Measurements from ENCODE around the gene SNRPA1. TPM values are rescaled to one million over a fixed set of nuclear protein-coding genes. Genes with fewer than 3 reads are reported as not detected.
"Not testable (repeated sequence)": the region's sequence is repeated elsewhere in the genome, so short reads cannot be mapped to it uniquely, and the experiment has no call there.

The SNRPA1 gene
- total RNA-seq, 1 donor from 2014 or later = 98.0 TPM

GRCh38 chr15:101295607-101296161 is 636 bp upstream of the SNRPA1 start:
- Histone ChIP-seq H2AFZ (replicated peaks) (peak overlapping the region; percentile 74), H3K9ac (peak overlapping the region; percentile 41), H3K27me3 (no peaks in the 10 kb centered on the region), H3K36me3 (no peaks in the 10 kb centered on the region), H3K4me3 (peak overlapping the region; percentile 94), H3K9me3 (ENCODE audit: low read depth) (no peaks in the 10 kb centered on the region), H3F3A (ENCODE audit: low read depth) (peaks cover 10% of the 10 kb centered on the region), H3K79me2 (ENCODE audit: low read depth) (peaks cover 51% of the 10 kb centered on the region), H4K20me1 (ENCODE audit: low read depth) (peaks cover 41% of the 10 kb centered on the region), H3K4me1 (peaks cover 7% of the 10 kb centered on the region), H3K27ac (no peak overlapping the region), H3K4me2 (peak overlapping the region; percentile 83)
- Mint-ChIP-seq H3K4me3 (peak overlapping the region; percentile 100), H3K27ac (no peak overlapping the region), H3K36me3 (no peaks in the 10 kb centered on the region), H3K9me3 (no peaks in the 10 kb centered on the region), H3K4me1 (peaks cover 22% of the 10 kb centered on the region), H3K27me3 (ENCODE audit: insufficient read depth, low read depth) (no peaks in the 10 kb centered on the region)
- no peak for DNase-seq (ENCODE audit: low spot score)
- TF ChIP-seq CTCF (IDR thresholded peaks at IDR 0.05) (no peak), EZH2phosphoT487 (IDR thresholded peaks at IDR 0.05) (no peak), EZH2 (IDR thresholded peaks at IDR 0.05) (no peak)

- Histone ChIP-seq H3K27ac (no peak overlapping the region), H3K79me2 (ENCODE audit: low read depth) (peaks cover 77% of the 10 kb centered on the region), H4K20me1 (ENCODE audit: low read depth) (peaks cover 53% of the 10 kb centered on the region)
Observed at GRCh38 chr15:101293122-101293521, 1.9 kb downstream of the SNRPA1 start.

GRCh38 chr15:101288905-101289513 is 6.0 kb downstream of the SNRPA1 start:
- H3K4me1 Mint-ChIP-seq = peaks cover 10% of the 10 kb centered on the region
- peaks cover 76% of the 10 kb centered on the region for H3K79me2 ChIP-seq (ENCODE audit: low read depth)
- H3K27ac Mint-ChIP-seq = no peak overlapping the region

More at GRCh38 chr15:101293122-101293521, 1.9 kb downstream of the SNRPA1 start:
- Histone ChIP-seq H3K4me1 (peaks cover 7% of the 10 kb centered on the region), H3K4me3 (peak overlapping the region; percentile 94), H3K4me2 (peak overlapping the region; percentile 83), H3K36me3 (no peaks in the 10 kb centered on the region), H3K27me3 (no peaks in the 10 kb centered on the region), H3K9me3 (ENCODE audit: low read depth) (no peaks in the 10 kb centered on the region), H3K9ac (peak overlapping the region; percentile 87), H3F3A (ENCODE audit: low read depth) (peaks cover 10% of the 10 kb centered on the region), H2AFZ (replicated peaks) (no peak overlapping the region)
- DNase-seq (ENCODE audit: low spot score) = no peak
- Mint-ChIP-seq H3K36me3 (peaks cover 8% of the 10 kb centered on the region), H3K4me1 (peaks cover 22% of the 10 kb centered on the region), H3K27ac (no peak overlapping the region), H3K9me3 (no peaks in the 10 kb centered on the region), H3K27me3 (ENCODE audit: insufficient read depth, low read depth) (no peaks in the 10 kb centered on the region), H3K4me3 (peak overlapping the region; percentile 100)
- TF ChIP-seq EZH2 (IDR thresholded peaks at IDR 0.05) (no peak), CTCF (IDR thresholded peaks at IDR 0.05) (no peak), EZH2phosphoT487 (IDR thresholded peaks at IDR 0.05) (no peak)

GRCh38 chr15:101287342-101287741 is 7.7 kb downstream of the SNRPA1 start:
- Histone ChIP-seq H3K79me2 (ENCODE audit: low read depth) (peaks cover 59% of the 10 kb centered on the region), H4K20me1 (ENCODE audit: low read depth) (peaks cover 32% of the 10 kb centered on the region), H3K36me3 (peaks cover 12% of the 10 kb centered on the region)
- H3K4me1 ChIP-seq; H3K9ac ChIP-seq; H3K4me3 Mint-ChIP-seq; H3K9me3 Mint-ChIP-seq; H3K9me3 ChIP-seq (ENCODE audit: low read depth); H3K27me3 Mint-ChIP-seq (ENCODE audit: insufficient read depth, low read depth); H3K4me1 Mint-ChIP-seq; H3K4me3 ChIP-seq; H3K27ac Mint-ChIP-seq; H3K4me2 ChIP-seq; H3F3A ChIP-seq (ENCODE audit: low read depth); DNase-seq (ENCODE audit: low spot score); H2AFZ ChIP-seq (replicated peaks); H3K27ac ChIP-seq; H3K27me3 ChIP-seq: not testable (repeated sequence)
- H3K36me3 Mint-ChIP-seq = peaks cover 32% of the 10 kb centered on the region

More at GRCh38 chr15:101288905-101289513, 6.0 kb downstream of the SNRPA1 start:
- H3K4me3 Mint-ChIP-seq = no peak overlapping the region
- H3K4me1 ChIP-seq = peaks cover 7% of the 10 kb centered on the region
- no peak overlapping the region for H3K27ac ChIP-seq
- DNase-seq (ENCODE audit: low spot score) = peak; percentile 74
- no peaks in the 10 kb centered on the region for H3K9me3 ChIP-seq (ENCODE audit: low read depth)
- H3K4me3 ChIP-seq = no peak overlapping the region
- H4K20me1 ChIP-seq (ENCODE audit: low read depth) = peaks cover 49% of the 10 kb centered on the region
- peaks cover 28% of the 10 kb centered on the region for H3K36me3 Mint-ChIP-seq
- no peak overlapping the region for H3K9ac ChIP-seq
- no peaks in the 10 kb centered on the region for H3K9me3 Mint-ChIP-seq
- H3K4me2 ChIP-seq = no peak overlapping the region
- peak; percentile 72 for TF ChIP-seq CTCF (IDR thresholded peaks at IDR 0.05)
- TF ChIP-seq EZH2phosphoT487 (IDR thresholded peaks at IDR 0.05) = no peak
- H3F3A ChIP-seq (ENCODE audit: low read depth) = peaks cover under 1% of the 10 kb centered on the region
- peaks cover 12% of the 10 kb centered on the region for H3K36me3 ChIP-seq
- H2AFZ ChIP-seq (replicated peaks) = no peak overlapping the region
- H3K27me3 ChIP-seq = no peaks in the 10 kb centered on the region
- no peaks in the 10 kb centered on the region for H3K27me3 Mint-ChIP-seq (ENCODE audit: insufficient read depth, low read depth)
